ENCODE measurements around the gene CST7.
"Not testable (repeated sequence)": the region's sequence is repeated elsewhere in the genome, so short reads cannot be mapped to it uniquely, and the experiment has no call there.

Gene CST7

DNA sequence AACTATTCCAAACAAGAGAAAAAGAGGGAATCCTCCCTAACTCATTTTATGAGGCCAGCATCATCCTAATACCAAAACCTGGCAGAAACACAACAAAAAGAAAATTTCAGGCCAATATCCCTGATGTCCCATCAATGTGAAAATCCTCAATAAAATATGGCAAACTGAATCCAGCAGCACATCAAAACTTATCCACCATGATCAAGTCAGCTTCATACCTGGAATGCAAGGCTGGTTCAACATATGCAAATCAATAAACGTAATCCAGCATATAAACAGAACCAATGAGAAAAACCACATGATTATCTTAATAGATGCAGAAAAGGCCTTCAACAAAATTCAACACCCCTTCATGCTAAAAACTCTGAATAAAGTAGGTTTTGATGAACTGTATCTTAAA, 2.7 kb upstream of the CST7 start:
- H3K4me1 ChIP-seq (ENCODE audit: control insufficient read depth, insufficient read depth, low read length); H3K4me3 ChIP-seq (ENCODE audit: low read length); H3K9me3 ChIP-seq (ENCODE audit: control insufficient read depth, low read length); H3K27me3 ChIP-seq (ENCODE audit: control insufficient read depth, insufficient read depth, low read length); H3K9ac ChIP-seq (ENCODE audit: low read length); H3K36me3 ChIP-seq (ENCODE audit: control insufficient read depth, insufficient read depth, low read length): not testable (repeated sequence)

GRCh38 chr20:24948396-24948938, 602 bp upstream of the CST7 start:
- not testable (repeated sequence) for H3K4me3 ChIP-seq (ENCODE audit: low read length); H3K36me3 ChIP-seq (ENCODE audit: control insufficient read depth, insufficient read depth, low read length)

GRCh38 chr20:24949756-24950127, 673 bp downstream of the CST7 start:
- peak overlapping the region; percentile 22 for H3K9ac ChIP-seq (ENCODE audit: low read length)
- H3K27me3 ChIP-seq (ENCODE audit: control insufficient read depth, insufficient read depth, low read length), result peaks cover 3% of the 10 kb centered on the region
- no peaks in the 10 kb centered on the region for H3K9me3 ChIP-seq (ENCODE audit: control insufficient read depth, low read length)
- H3K4me1 ChIP-seq (ENCODE audit: control insufficient read depth, insufficient read depth, low read length), result no peaks in the 10 kb centered on the region
- H3K4me3 ChIP-seq (ENCODE audit: low read length), result no peak overlapping the region
- H3K36me3 ChIP-seq (ENCODE audit: control insufficient read depth, insufficient read depth, low read length), result no peaks in the 10 kb centered on the region

More at GRCh38 chr20:24948396-24948938, 602 bp upstream of the CST7 start:
- H3K9ac ChIP-seq (ENCODE audit: low read length); H3K27me3 ChIP-seq (ENCODE audit: control insufficient read depth, insufficient read depth, low read length); H3K4me1 ChIP-seq (ENCODE audit: control insufficient read depth, insufficient read depth, low read length); H3K9me3 ChIP-seq (ENCODE audit: control insufficient read depth, low read length): not testable (repeated sequence)

GRCh38 chr20:24950128-24950835, 1.2 kb downstream of the CST7 start:
- peaks cover 3% of the 10 kb centered on the region for H3K27me3 ChIP-seq (ENCODE audit: control insufficient read depth, insufficient read depth, low read length)
- no peaks in the 10 kb centered on the region for H3K36me3 ChIP-seq (ENCODE audit: control insufficient read depth, insufficient read depth, low read length)
- H3K4me3 ChIP-seq (ENCODE audit: low read length), result no peak overlapping the region
- no peaks in the 10 kb centered on the region for H3K9me3 ChIP-seq (ENCODE audit: control insufficient read depth, low read length)
- H3K9ac ChIP-seq (ENCODE audit: low read length), result peak overlapping the region; percentile 22
- no peaks in the 10 kb centered on the region for H3K4me1 ChIP-seq (ENCODE audit: control insufficient read depth, insufficient read depth, low read length)

GRCh38 chr20:24950836-24951525, 1.9 kb downstream of the CST7 start:
- peaks cover 3% of the 10 kb centered on the region for H3K27me3 ChIP-seq (ENCODE audit: control insufficient read depth, insufficient read depth, low read length)
- H3K9ac ChIP-seq (ENCODE audit: low read length), result no peak overlapping the region
- H3K4me3 ChIP-seq (ENCODE audit: low read length), result no peak overlapping the region
- no peaks in the 10 kb centered on the region for H3K4me1 ChIP-seq (ENCODE audit: control insufficient read depth, insufficient read depth, low read length)
- H3K9me3 ChIP-seq (ENCODE audit: control insufficient read depth, low read length), result no peaks in the 10 kb centered on the region
- H3K36me3 ChIP-seq (ENCODE audit: control insufficient read depth, insufficient read depth, low read length), result no peaks in the 10 kb centered on the region

- Histone ChIP-seq H3K4me3 (ENCODE audit: low read length) (no peak overlapping the region), H3K9ac (ENCODE audit: low read length) (no peak overlapping the region), H3K4me1 (ENCODE audit: control insufficient read depth, insufficient read depth, low read length) (no peaks in the 10 kb centered on the region)
Observed at GRCh38 chr20:24951536-24952083, 2.5 kb downstream of the CST7 start.

GRCh38 chr20:24952376-24953208, 3.5 kb downstream of the CST7 start:
- H3K27me3 ChIP-seq (ENCODE audit: control insufficient read depth, insufficient read depth, low read length), result peaks cover 3% of the 10 kb centered on the region
- H3K9me3 ChIP-seq (ENCODE audit: control insufficient read depth, low read length), result no peaks in the 10 kb centered on the region
- no peak overlapping the region for H3K4me3 ChIP-seq (ENCODE audit: low read length)
- no peaks in the 10 kb centered on the region for H3K4me1 ChIP-seq (ENCODE audit: control insufficient read depth, insufficient read depth, low read length)
- no peak overlapping the region for H3K9ac ChIP-seq (ENCODE audit: low read length)
- no peaks in the 10 kb centered on the region for H3K36me3 ChIP-seq (ENCODE audit: control insufficient read depth, insufficient read depth, low read length)

More at GRCh38 chr20:24951536-24952083, 2.5 kb downstream of the CST7 start:
- Histone ChIP-seq H3K27me3 (ENCODE audit: control insufficient read depth, insufficient read depth, low read length) (peaks cover 3% of the 10 kb centered on the region), H3K9me3 (ENCODE audit: control insufficient read depth, low read length) (no peaks in the 10 kb centered on the region), H3K36me3 (ENCODE audit: control insufficient read depth, insufficient read depth, low read length) (no peaks in the 10 kb centered on the region)

DNA sequence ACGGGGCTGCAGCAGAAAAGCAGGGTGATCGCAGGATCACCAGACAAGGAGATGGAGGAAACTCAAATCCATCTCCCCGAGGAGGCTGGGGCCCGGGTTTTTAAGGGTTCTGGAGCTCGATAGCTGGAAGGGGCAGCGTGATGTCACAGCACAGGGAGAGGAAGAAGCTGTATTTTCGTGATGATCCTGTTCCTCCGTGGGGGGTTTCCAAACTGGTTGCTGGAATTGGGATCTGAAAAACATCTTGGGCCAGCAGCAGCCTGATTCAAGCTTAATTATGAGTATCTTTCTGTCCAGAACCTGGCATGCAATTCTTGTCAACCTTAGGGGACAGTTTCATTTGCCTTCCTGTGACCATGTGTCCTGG, 4.1 kb downstream of the CST7 start:
- peaks cover 3% of the 10 kb centered on the region for H3K27me3 ChIP-seq (ENCODE audit: control insufficient read depth, insufficient read depth, low read length)
- H3K36me3 ChIP-seq (ENCODE audit: control insufficient read depth, insufficient read depth, low read length), result no peaks in the 10 kb centered on the region
- no peaks in the 10 kb centered on the region for H3K9me3 ChIP-seq (ENCODE audit: control insufficient read depth, low read length)
- H3K4me1 ChIP-seq (ENCODE audit: control insufficient read depth, insufficient read depth, low read length), result no peaks in the 10 kb centered on the region
- H3K4me3 ChIP-seq (ENCODE audit: low read length), result no peak overlapping the region
- no peak overlapping the region for H3K9ac ChIP-seq (ENCODE audit: low read length)

DNA sequence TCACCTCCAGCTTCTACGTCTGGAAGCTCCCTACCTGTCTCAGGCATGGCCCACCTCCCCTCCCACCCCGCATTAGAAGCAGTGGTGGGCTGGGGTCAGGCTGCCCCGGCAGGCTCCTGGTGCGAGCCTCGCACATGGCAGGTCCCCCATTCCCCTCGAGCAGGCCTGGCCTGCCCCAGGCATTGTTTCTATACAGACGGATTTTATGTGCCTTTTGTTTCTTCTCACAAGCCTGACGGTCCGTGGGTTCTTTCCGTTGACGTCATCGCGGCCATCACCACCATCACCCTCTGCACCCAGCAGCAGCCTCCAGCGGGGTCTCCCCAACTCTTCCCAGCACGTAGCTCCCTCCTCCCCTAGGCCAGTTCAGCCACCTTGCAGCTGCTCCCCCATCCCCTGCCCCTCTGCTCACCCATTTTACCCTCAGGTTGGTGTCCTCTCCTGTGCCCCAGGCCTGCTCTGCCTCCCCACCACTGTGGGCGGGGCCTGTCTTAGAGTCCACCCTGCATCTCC, 4.6 kb downstream of the CST7 start:
- no peak overlapping the region for H3K4me3 ChIP-seq (ENCODE audit: low read length)
- H3K9ac ChIP-seq (ENCODE audit: low read length), result no peak overlapping the region
- H3K36me3 ChIP-seq (ENCODE audit: control insufficient read depth, insufficient read depth, low read length), result no peaks in the 10 kb centered on the region
- no peaks in the 10 kb centered on the region for H3K9me3 ChIP-seq (ENCODE audit: control insufficient read depth, low read length)
- H3K4me1 ChIP-seq (ENCODE audit: control insufficient read depth, insufficient read depth, low read length), result no peaks in the 10 kb centered on the region
- peaks cover 3% of the 10 kb centered on the region for H3K27me3 ChIP-seq (ENCODE audit: control insufficient read depth, insufficient read depth, low read length)

GRCh38 chr20:24954151-24954550, 5.1 kb downstream of the CST7 start:
- Histone ChIP-seq H3K4me1 (ENCODE audit: control insufficient read depth, insufficient read depth, low read length) (no peaks in the 10 kb centered on the region), H3K4me3 (ENCODE audit: low read length) (no peak overlapping the region), H3K9me3 (ENCODE audit: control insufficient read depth, low read length) (no peaks in the 10 kb centered on the region), H3K36me3 (ENCODE audit: control insufficient read depth, insufficient read depth, low read length) (no peaks in the 10 kb centered on the region), H3K9ac (ENCODE audit: low read length) (no peak overlapping the region), H3K27me3 (ENCODE audit: control insufficient read depth, insufficient read depth, low read length) (peaks cover 3% of the 10 kb centered on the region)

DNA sequence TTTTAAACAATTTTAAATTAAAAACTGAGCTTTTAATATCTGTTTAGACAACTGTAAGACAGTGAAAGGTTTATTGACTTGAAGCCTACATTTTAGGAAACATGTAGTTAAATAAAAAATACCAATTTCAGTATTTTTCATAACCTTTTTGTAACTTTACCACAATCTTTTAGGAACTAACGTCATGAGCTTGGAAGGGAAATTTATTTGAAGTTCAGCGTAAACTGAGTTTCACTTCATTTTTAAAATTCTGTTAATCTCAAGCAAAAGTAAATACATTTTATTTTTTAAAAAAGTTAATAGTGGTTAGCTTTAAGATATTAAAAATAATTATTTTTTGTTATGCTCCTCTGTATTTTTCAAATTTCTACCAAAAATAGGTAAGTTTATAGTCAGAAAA, 5.5 kb downstream of the CST7 start:
- Histone ChIP-seq H3K9ac (ENCODE audit: low read length) (no peak overlapping the region), H3K36me3 (ENCODE audit: control insufficient read depth, insufficient read depth, low read length) (no peaks in the 10 kb centered on the region)

More for the DNA sequence above, 5.5 kb downstream of the CST7 start:
- no peaks in the 10 kb centered on the region for H3K4me1 ChIP-seq (ENCODE audit: control insufficient read depth, insufficient read depth, low read length)
- peaks cover 3% of the 10 kb centered on the region for H3K27me3 ChIP-seq (ENCODE audit: control insufficient read depth, insufficient read depth, low read length)
- no peaks in the 10 kb centered on the region for H3K9me3 ChIP-seq (ENCODE audit: control insufficient read depth, low read length)
- H3K4me3 ChIP-seq (ENCODE audit: low read length), result no peak overlapping the region

Measured in mucosa of stomach (tissue), 1 donor.